GM12872 (cell line): Measurements from ENCODE around the gene SLC13A5.

Experiments
- CTCF ChIP-seq: IDR thresholded peaks from 3 replicates; pipeline ENCODE4 v1.5.1; 2011; ENCODE audit warnings: low read depth, mild to moderate bottlenecking, low read length, moderate library complexity; ENCODE audit not compliant: insufficient read depth

SLC13A5 gene

GRCh38 chr17:6691546-6691945 is 21.6 kb downstream of the SLC13A5 start:
- no peak for TF ChIP-seq CTCF

DNA sequence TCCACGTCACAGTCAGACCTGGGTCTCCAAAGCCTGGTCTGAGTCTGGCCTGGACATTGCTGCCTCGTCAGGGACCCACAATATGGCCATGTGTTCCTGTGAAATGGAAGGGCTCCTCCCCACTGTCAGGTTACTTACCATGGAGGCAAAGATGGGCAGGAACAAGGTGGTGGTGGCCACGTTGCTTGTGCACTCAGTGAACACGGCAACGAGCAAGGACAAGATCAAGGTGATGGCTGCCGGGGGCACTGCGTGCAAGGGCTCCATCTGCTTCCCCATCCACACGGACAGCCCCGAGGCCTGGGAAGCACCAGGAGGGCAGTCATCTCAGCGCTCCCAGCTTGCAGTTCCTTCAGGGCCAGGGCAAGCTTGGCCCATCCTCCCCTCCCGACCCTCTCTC is 22.5 kb downstream of the SLC13A5 start:
- no peak for TF ChIP-seq CTCF

DNA sequence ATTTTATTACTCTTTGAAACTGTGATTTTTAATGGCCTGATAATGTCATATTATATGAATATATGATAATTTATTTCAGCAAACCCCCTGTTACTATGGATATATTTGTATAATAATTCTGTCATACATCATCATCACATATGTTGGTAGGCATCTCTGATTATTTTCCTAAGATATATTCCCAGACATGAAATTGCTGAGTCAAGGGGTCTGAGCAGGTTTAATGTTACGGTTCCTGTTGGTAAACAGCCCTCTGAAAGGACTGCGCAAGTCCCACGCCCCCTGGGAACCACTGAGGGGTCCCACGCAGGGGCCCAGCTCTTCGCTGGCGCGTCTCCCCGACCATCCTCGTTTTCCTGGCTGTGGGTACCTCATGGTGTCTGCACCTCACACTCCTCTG is 24.2 kb downstream of the SLC13A5 start:
- no peak for TF ChIP-seq CTCF

DNA sequence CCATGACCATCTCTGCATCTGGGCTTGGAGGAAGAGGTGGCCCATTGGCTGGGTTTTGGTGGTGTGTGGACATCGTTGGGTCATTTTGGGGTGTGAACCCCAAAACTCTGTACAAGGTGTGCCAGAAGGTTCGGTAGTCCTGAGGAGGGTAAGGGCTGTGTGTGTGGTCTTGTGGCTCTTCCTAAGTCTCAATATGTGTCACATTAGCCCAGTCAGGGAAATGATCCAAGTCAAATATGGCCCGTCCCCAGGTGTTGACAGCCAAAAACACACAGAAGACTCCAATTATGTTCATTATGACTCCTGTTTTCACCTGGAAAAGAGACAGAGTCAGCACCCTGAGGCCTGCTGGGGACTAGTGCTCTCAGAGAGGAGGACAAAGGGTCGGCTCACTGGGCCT is 27.1 kb downstream of the SLC13A5 start:
- TF ChIP-seq CTCF: no peak

- no peak for TF ChIP-seq CTCF
Observed at GRCh38 chr17:6684881-6685767, 28.0 kb downstream of the SLC13A5 start.

DNA sequence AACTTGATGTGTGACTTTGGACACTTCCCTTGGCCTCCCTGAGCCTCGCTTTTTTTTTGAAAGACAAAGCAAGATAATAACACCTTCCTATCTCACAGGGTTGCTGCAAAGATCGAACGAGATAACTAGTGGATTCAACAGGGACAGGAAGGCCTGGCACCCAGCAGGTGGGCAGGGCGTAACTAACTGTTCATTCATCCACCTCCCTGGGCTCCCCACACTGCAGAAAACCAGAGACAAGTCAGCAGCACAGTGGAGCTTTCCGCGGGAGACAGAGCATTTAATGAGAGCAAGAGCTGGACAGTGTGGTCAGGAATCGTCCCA is 28.7 kb downstream of the SLC13A5 start:
- TF ChIP-seq CTCF: no peak

DNA sequence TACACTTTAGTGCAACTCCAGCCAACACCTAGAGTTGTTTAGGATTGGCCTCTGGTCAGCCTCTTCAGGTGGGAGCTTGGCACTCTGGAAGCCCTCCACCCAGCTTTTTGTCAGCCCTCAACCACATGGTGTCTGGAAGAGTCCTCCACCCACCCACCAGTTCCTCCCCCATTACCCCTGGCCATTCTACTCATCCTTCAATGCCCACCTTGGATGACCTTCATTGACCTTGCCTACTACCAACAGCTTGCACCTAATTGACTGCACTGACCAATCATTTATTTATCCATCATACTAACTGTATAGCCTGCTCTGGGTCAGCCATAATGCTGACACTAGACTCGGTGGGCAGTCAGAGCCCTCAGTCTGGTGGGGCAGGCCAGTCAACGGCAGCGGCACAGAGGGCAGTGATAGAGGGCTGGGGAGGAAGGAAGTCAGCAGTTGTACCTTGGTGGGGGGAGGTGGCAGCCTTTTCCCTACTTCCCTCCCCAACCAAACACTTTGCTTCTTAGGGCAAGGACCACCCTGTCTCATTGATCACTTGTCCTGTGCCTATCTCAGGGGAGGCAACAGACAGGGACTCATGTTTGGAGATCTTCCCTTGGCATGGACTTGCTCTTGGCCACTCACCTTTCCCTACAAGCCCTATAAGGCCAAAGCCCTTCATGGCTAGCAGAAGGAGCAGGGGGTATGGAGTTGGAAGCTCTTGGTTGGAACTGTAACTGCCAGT is 29.3 kb downstream of the SLC13A5 start:
- TF ChIP-seq CTCF: no peak
